ENCODE data around the gene GRAPL.
"Not testable (repeated sequence)": the region's sequence is repeated elsewhere in the genome, so short reads cannot be mapped to it uniquely, and the experiment has no call there.

GRAPL gene

GRCh38 chr17:19161308-19162107, 34.1 kb downstream of the GRAPL start:
- H3K27ac ChIP-seq; POLR2A ChIA-PET (ENCODE audit: low non-redundant PET); DNase-seq (ENCODE audit: low spot score); CTCF ChIA-PET: not testable (repeated sequence)

DNA sequence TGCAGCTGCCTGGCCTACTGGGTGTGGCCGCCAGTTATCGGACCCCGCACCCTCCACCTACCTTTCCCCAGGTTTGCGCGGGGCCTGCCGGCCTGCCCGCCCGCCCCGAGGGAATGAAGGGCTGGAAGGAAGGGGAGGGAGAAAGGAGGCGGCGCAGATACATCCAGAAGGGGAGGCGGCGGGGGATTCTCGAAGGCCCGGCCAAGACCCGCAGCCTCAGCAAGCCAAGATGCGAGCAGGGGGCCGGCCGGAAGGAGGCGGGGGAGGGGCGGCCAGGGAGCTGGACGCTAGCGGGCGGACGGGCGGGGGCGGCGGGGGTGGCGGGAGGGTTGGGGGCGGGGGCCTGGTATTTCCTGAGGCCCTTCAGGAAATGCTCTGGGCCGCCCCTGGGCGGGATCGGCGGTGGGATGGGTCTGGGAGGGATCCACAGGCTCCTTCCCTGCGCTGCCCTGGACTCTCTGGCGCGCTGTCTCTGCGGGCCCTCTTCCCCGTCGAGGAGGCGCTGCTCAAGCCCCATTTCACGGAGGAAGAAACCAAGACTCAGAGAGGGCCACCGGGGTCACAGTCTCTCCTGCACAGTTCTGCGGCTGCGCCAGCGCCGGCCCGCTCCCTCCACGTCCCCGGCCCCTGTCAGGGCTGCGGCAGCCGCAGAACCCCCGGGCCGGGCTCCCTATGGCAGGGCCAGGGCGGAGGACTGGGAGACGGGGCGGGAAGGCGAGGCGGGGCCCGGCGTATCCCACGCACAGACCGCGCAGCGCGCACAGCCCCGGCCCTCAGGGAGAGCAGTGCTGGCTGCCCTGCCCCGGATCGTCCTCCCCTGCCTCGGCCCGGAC, 35.2 kb downstream of the GRAPL start:
- H3K27ac ChIP-seq; POLR2A ChIA-PET (ENCODE audit: low non-redundant PET); DNase-seq (ENCODE audit: low spot score); CTCF ChIA-PET: not testable (repeated sequence)

- H3K27ac ChIP-seq; CTCF ChIA-PET; DNase-seq (ENCODE audit: low spot score); POLR2A ChIA-PET (ENCODE audit: low non-redundant PET): not testable (repeated sequence)
Measured at GRCh38 chr17:19174422-19174821, 47.0 kb downstream of the GRAPL start.

- DNase-seq (ENCODE audit: low spot score); CTCF ChIA-PET; H3K27ac ChIP-seq; POLR2A ChIA-PET (ENCODE audit: low non-redundant PET): not testable (repeated sequence)
Measured at GRCh38 chr17:19175410-19175809, 48.0 kb downstream of the GRAPL start.

DNA sequence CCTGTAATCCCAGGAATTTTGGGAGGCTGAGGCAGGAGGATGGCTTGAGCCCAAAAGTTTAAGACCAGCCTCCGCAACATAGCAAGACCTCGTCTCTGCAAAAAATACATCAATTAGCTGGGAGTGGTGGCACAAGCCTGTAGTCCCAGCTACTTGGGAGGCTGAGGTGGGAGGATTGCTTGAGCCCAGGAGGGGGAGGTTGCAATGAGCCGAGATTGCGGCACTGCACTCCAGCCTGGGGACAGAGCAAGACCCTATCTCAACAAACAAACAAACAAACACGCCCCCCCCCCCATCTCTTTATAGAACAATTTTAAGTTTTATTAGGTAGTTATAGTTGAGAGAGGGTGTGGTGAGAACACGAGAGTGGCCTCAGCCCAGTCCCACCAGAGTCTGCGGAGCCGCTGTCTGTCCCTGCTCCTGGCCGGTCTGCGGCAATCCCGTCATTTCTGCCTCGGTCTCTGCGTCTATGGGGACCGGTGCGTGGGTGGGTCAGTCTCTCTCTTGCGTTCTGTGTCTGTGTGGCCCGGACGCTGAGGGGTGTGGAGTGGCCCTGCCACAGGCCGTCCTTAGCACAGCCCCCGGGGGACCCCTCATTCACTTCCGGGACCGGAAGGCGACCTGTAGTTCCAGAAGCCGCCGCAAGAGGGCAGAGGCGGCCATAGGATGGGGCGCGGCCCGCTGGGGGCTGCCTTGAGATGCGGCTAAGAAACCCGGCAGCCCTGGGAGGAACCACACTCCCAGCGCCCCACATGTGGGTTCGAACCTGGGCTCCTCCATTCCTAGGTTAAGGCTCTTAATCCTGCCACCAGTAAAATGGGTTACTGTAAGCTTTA, 53.9 kb downstream of the GRAPL start:
- POLR2A ChIA-PET (ENCODE audit: low non-redundant PET); CTCF ChIA-PET; H3K27ac ChIP-seq; DNase-seq (ENCODE audit: low spot score): not testable (repeated sequence)

DNA sequence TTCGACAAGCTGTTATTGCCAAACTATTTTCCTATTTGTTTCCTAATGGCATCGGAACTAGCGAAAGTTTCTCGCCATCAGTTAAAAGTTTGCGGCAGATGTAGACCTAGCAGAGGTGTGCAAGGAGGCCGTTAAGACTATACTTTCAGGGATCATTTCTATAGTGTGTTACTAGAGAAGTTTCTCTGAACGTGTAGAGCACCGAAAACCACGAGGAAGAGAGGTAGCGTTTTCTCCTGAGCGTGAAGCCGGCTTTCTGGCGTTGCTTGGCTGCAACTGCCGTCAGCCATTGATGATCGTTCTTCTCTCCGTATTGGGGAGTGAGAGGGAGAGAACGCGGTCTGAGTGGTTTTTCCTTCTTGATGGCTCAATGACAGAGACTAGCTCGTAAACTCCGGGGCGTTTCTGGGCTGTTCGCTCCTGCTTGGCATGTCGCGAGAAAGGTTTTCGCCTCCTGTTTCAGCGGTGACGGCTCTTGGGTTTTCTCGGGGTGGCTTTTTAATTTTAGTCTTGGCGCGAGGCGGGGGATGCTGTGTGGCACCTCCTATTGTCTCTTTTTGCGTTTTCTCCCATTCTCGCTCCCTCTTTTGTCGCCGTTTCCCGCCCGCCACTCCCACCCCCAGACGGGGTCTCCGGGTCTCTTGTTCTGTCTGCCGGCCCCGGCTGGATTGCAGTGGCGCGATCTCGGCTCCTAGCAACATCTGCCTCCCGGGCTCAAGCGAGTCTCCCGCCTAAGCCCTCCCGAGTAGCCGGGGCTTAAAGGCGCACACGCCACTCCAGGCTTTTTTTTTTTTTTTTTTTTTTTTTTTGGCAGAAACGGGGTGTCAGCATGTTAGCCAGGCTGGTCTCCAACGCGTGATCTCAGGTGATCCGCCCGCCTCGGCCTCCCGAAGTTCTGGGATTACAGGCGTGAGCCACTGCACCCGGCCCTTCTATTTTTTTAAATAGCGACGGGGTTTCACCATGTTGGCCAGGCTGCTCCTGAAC, 60.8 kb downstream of the GRAPL start:
- CTCF ChIA-PET; POLR2A ChIA-PET (ENCODE audit: low non-redundant PET); DNase-seq (ENCODE audit: low spot score): not testable (repeated sequence)

DNA sequence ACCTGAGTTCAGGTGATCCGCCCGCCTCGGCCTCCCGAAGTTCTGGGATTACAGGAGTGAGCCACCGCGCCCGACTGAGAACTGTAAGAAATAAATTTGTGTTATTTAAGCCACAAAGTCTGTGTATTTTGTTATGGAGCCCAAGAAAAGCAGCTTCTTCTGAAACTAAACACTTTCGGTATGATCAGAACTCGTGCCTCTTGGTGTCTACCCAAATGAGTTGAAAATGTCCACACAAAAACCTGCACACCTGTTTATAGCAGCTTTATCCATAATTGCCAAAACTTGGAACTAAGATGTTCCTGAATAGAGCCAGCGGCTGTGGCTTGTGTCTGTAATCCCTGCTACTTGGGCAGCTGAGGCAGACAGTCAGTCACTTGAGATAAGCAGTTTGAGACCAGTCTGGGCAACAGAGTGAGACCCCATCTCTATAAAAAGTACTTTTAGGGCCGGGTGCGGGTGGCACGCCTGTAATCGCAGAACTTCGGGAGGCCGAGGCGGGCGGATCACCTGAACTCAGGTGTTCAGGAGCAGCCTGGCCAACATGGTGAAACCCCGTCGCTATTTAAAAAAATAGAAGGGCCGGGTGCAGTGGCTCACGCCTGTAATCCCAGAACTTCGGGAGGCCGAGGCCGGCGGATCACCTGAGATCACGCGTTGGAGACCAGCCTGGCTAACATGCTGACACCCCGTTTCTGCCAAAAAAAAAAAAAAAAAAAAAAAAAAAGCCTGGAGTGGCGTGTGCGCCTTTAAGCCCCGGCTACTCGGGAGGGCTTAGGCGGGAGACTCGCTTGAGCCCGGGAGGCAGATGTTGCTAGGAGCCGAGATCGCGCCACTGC, 61.7 kb downstream of the GRAPL start:
- DNase-seq (ENCODE audit: low spot score); POLR2A ChIA-PET (ENCODE audit: low non-redundant PET); H3K27ac ChIP-seq; CTCF ChIA-PET: not testable (repeated sequence)

More for the DNA sequence above, 60.8 kb downstream of the GRAPL start:
- H3K27ac ChIP-seq, result not testable (repeated sequence)

DNA sequence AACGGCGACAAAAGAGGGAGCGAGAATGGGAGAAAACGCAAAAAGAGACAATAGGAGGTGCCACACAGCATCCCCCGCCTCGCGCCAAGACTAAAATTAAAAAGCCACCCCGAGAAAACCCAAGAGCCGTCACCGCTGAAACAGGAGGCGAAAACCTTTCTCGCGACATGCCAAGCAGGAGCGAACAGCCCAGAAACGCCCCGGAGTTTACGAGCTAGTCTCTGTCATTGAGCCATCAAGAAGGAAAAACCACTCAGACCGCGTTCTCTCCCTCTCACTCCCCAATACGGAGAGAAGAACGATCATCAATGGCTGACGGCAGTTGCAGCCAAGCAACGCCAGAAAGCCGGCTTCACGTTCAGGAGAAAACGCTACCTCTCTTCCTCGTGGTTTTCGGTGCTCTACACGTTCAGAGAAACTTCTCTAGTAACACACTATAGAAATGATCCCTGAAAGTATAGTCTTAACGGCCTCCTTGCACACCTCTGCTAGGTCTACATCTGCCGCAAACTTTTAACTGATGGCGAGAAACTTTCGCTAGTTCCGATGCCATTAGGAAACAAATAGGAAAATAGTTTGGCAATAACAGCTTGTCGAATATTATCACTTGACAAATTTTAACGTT, 62.5 kb downstream of the GRAPL start:
- POLR2A ChIA-PET (ENCODE audit: low non-redundant PET); H3K27ac ChIP-seq; CTCF ChIA-PET; DNase-seq (ENCODE audit: low spot score): not testable (repeated sequence)

GRCh38 chr17:19196382-19197204, 69.2 kb downstream of the GRAPL start:
- CTCF ChIA-PET, result not testable (repeated sequence)

GRCh38 chr17:19202448-19202847, 75.1 kb downstream of the GRAPL start:
- H3K27ac ChIP-seq; POLR2A ChIA-PET (ENCODE audit: low non-redundant PET); CTCF ChIA-PET; DNase-seq (ENCODE audit: low spot score): not testable (repeated sequence)

More at GRCh38 chr17:19196382-19197204, 69.2 kb downstream of the GRAPL start:
- POLR2A ChIA-PET (ENCODE audit: low non-redundant PET); DNase-seq (ENCODE audit: low spot score); H3K27ac ChIP-seq: not testable (repeated sequence)

DNA sequence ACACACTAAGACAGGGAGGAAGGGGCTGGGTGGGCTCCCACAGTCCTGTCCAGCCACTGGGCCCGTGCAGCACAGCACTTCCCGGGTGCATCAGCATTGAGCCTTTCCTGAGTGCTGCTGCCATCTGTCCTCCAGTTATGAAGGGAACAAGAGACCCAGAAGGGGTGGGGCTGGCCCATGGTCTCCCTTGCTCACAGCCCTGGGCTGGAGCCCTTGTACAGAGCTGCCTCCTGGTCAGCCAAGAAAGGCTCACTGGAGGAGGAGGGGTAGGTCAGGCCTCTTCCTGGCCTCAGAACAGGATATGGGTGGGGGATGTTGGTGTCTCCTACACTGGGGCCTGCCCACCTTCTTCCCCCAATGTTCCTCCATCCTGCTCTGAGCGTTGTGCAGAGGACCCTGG, 76.0 kb downstream of the GRAPL start:
- CTCF ChIA-PET; H3K27ac ChIP-seq; POLR2A ChIA-PET (ENCODE audit: low non-redundant PET); DNase-seq (ENCODE audit: low spot score): not testable (repeated sequence)

Data from RWPE1 (cell line).